Activated gamma-delta T cell treated with anti-CD3 and anti-CD28 coated beads, Interleukin-2, amount 50 U/mL, for 16 hours (primary cell): ENCODE data around the gene HOOK1.
A peak's percentile ranks its signal among the peaks of the same experiment; 100 is the strongest.
"Not testable (repeated sequence)": the region's sequence is repeated elsewhere in the genome, so short reads cannot be mapped to it uniquely, and the experiment has no call there.

Experiments used
- DNase-seq: peaks from one replicate; pipeline ENCODE4 v3.0.0-alpha.2; 2020; ENCODE audit warnings: low read depth

Gene HOOK1

DNA sequence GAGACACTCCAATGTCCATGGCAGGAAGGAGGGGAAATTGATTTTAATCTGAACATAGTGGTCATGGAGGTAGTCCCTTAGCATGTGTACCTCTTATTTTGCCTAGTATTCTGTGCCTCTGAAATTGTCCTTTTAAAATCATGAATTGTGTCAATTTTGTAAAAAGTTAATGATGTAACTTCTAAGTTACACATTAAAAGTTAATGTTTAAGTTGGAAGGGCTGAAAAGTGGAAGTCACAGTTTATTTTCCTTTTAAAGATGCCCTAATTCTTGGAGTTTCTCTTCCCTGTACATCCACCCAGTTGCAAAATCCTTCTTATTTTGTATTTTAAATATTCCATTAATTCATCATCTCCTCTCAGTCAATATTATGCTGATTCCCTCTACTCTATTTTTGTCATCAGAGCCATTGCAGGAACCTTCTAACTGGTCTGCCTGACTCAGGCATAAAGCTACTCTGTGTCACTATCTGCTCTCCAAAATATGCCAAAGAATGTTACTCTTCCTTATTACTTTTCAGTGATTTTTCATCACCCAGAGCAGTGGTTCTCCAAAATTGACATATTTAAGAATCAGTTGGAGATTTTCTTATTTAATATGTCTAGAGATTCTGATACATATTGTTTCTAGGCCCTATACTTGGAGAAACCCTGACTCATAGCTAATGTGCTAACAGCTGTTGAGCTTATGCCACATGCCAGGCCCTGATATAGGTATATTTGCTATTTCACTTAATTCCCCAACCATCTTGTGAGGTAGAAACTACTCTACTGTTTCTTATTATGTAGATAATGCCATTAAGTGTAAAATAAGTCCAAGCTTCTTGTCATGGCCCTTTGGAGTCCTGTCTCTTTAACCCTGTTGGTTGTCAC is 5.1 kb downstream of the HOOK1 start:
- no peak for DNase-seq

DNA sequence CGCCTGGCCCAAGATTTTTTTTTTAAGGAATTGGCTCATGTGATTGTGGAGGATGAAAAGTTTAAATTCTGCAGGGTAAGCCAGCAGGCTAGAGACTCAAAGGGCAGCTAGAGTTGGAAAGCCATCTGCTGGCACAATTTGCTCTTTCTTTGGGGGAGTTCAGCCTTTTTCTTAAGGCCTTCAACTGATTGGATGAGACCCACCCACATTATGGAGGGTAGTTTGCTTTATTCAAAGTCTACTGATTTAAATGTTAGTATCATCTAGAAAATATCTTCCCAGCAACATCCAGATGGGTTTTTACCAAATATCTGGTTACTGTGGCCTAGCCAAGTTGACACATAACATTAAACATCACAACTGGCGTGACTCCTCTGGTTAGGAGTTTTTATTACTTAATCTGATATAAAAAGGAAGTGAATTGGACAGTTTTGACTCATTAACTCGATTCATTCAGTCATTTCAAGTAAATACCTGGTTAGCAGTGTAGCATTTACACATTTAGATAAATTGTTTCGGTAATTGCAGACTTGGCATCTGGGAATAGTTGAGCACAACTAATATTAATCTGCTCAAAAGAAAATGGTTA is 12.4 kb downstream of the HOOK1 start:
- no peak for DNase-seq

DNA sequence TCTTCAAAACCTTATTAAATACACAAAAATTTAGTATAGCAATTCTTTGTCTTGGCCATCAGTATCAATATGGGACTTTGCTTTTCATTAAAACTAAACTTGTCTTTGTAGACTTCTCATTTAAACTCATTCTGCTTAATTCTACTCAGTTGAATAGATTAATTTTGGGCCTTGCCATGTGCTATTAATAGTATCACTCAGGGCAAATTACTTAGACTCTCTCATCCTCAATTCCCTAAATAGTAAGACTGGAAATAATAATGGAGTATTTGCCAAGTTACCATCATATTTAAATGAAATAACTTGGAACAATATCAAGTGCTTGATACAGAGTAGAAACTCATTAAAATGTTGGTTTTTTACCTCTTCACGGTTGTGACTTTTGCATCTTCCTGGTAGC is 13.4 kb downstream of the HOOK1 start:
- DNase-seq: no peak

- no peak for DNase-seq
Measured at GRCh38 chr1:59831529-59831928, 16.8 kb downstream of the HOOK1 start.

DNA sequence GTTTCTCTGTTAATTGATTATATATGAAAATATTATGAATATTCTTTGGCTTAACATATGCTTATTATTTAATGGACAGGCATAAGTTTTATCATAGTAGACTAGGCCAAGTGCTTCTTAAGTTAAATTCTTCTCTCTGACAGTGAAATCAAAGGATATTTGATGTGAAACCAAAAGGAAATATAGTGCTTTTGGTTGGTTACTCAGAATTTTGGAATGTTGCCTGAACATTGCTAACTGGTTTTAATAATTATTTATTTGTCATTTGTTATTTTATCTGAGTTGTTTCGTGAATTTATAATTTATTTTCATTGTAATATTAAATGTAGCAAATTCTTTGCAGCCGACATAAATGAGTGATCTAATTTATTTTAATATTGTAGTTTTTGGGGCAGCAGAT is 18.3 kb downstream of the HOOK1 start:
- no peak for DNase-seq

DNA sequence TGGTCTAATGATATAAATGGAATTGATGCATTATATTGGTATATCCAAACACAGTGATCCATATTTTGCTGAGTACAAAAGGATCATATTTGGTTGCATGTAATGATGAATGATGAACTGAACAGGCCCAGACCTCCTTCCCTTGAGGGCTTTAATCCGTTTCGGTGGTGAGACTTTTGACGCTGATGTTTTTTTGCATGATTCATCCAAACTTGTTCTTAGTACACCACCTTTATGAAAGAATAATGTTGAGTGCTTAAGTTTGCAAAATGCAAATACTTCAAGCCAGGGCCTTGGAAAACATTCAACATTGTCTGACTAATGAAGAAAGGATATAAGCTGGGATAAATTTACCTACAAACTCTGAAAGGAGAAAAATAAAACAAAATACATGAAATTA is 19.2 kb downstream of the HOOK1 start:
- DNase-seq: no peak

DNA sequence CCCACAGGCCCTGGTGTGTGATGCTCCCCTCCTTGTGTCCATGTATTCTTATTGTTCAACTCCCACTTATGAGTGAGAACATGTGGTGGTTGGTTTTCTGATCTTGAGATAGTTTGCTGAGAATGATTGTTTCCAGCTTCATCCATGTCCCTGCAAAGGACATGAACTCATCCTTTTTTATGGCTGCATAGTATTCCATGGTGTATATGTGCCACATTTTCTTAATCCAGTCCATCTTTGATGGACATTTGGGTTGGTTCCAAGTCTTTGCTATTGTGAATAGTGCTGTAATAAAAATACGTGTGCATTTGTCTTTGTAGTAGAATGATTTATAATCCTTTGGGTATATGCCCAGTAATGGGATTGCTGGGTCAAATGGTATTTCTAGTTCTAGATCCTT is 23.1 kb downstream of the HOOK1 start:
- DNase-seq: not testable (repeated sequence)

DNA sequence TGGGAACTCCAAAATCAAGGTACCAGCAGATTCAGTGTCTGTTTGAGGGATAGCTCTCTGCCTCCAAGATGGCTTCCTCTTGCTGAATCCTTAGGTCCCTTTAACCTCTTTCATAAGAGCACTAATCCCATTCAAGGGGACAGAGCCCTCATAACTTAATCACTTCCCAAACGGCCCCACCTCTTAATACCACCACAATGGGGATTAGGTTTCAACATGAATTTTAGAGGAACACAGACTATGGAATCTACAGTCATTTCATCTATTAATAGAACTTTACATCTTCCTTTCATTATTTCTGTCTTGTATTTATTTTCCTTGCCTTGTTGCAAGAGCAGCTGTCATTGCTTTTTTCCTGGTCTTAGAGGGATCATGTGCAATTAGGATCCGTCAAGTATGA is 30.3 kb downstream of the HOOK1 start:
- no peak for DNase-seq

DNA sequence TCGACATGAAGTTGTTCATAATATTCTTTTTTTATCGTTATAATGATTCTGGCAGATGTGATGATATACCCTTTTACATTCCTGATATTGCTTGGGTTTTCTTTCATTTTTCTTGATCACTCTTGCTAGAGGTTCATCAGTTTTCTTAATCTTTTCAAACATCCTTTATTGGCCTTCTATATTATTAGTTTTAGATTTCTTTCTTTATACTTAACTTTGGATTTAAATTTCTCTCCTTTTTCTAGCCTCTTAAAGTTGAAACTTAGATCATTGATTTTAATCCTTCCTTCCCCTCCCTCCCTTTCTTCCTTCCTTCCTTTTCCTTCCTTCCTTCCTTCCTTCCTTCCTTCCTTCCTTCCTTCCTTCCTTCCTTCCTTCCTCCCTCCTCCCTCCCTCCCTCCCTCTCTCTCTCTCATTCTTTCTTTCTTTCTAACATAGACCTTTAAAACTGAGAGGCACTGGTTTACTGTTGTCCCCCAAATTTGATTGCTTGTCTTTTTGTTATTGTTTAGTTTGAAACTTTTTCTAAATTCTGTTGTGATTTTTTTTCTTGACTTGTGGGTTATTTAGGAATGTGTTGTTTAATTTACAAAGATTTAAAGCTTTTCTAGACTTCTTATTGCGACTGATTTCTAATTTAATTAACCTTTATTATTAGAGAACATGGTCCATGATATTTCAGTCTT is 31.6 kb downstream of the HOOK1 start:
- no peak for DNase-seq

DNA sequence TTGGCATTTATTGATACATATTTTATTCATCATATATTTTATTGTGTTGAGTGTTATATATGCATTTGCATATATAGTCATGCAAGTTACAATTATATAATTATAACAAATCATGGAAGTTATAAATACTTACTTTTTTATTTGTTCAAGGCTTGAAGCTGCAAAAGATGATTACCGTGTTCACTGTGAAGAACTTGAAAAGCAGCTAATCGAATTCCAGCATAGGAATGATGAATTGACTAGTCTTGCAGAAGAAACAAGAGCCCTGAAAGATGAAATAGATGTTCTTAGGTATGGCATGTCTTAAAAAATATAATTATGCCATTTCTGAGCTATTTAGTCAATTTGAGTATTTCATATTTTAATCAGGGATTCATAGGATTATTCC is 32.1 kb downstream of the HOOK1 start:
- no peak for DNase-seq

DNA sequence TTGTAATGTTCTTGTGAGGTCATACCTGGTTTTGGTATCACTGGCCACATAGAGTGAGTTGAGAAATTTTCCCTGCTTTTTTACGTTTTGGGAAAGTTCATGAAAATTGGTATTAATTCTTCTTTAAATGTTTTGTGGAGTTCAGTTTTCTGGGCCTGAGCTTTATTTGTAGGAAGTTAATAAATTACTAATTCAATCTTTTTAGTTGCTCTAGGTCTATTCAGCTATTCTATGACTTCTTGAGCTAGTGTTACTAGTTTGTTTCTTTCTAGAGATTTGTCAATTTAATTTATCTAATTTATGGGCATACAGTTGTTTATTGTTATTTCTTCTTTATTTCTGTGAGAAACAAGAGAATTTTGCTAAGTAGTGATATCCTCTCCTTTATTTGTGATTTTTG is 37.4 kb downstream of the HOOK1 start:
- no peak for DNase-seq

DNA sequence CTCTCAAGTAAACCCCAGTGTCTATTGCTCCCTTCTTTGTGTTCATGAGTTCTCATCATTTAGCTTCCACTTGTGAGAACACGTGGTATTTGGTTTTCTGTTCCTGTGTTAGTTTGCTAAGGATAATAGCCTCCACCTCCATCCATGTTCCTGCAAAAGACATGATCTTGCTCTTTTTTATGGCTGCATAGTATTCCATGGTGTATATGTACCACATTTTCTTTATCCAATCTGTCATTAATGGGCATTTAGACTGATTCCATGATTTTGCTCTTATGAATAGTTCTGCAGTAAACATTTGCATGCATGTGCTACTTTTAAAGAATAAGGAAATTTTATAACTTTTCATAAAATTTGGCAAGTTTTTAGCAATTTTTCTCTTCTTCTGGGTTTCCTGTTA is 40.5 kb downstream of the HOOK1 start:
- DNase-seq: not testable (repeated sequence)

GRCh38 chr1:59856725-59857338 is 42.1 kb downstream of the HOOK1 start:
- DNase-seq: no peak

DNA sequence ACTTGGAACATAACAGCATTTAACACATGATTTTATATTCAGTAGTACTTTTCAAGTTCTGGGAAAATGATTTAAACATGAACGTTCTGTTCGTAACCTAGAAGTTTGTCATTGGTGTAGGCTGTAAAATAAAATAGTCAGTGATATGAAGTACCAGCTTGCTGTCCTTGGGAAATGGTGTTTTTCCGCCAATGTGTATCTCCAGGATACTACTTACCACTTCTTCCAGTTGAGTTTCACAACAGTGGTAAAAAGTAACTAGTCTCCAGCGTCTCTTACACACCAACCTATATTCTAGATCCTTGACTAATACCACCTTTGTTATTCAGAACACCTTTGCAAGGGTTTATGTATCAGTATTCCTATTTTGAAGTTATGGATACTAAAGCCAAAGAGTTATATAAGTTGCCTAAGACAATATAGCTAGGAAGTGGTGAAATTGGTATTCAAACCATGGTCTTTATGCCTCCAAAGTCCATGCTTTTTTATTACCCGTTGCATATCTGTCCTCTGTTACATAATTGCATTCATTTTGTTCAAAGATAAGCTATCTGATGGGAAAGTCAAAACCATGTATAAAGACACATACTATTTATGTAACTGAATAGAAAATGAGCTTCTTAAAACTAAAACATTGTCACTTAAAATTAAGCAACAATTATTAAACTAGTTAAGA is 43.1 kb downstream of the HOOK1 start:
- DNase-seq: no peak

- no peak for DNase-seq
Measured at GRCh38 chr1:59866462-59866861, 51.7 kb downstream of the HOOK1 start.

- no peak for DNase-seq
Measured at GRCh38 chr1:59871746-59872145, 57.0 kb downstream of the HOOK1 start.

- no peak for DNase-seq
Measured at GRCh38 chr1:59877108-59877682, 62.4 kb downstream of the HOOK1 start.

- DNase-seq: no peak
Measured at GRCh38 chr1:59878370-59878769, 63.6 kb downstream of the HOOK1 start.

- DNase-seq: peak; percentile 5
Measured at GRCh38 chr1:59879574-59879973, 64.8 kb downstream of the HOOK1 start.

DNA sequence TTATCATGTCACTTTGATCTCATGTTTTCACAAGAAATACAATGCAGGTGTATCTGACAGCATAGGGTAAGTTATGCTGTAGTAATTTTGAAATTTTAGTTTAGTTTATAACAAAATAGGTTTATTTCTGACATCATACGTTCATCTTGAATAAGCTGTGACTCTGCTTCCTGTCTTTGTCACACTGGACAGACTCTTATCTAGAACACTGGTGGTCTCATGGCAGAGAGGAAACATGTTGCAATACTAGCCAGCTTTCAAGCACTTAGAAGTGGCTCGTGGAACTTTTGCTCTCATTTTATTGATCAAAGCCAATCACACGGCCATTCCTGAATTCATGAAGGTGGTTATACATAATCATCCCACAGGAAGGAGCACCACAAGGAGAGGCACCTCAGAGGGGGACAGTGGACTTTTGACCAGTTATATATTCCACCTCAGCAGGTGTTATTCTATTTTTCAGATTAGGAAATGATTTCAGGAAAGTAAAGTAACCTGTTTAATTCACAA is 65.3 kb downstream of the HOOK1 start:
- no peak for DNase-seq

GRCh38 chr1:59880735-59881134 is 66.0 kb downstream of the HOOK1 start:
- DNase-seq: no peak
